Uterus (tissue), 2 donors: ENCODE measurements around the gene THRB.

Source experiments
- CTCF ChIP-seq, 4 experiments: fragments of 200-600 bp in 2 of 4; fragments of 450-650 bp in 2 of 4; sonication (generic) in 2 of 4; IDR thresholded peaks; one replicate each; pipeline ENCODE4 v1.5.1; 2016 to 2019; ENCODE audit warnings: antibody characterized with exemption in 4 of 4, mild to moderate bottlenecking in 2 of 4, moderate library complexity in 1 of 4
- POLR2A ChIP-seq, 2 donors: fragments of 450-650 bp; IDR thresholded peaks; one replicate each; pipeline ENCODE4 v1.6.1; 2016; ENCODE audit warnings: antibody characterized with exemption in 2 of 2, mild to moderate bottlenecking in 1 of 2, moderate library complexity in 1 of 2

DNA sequence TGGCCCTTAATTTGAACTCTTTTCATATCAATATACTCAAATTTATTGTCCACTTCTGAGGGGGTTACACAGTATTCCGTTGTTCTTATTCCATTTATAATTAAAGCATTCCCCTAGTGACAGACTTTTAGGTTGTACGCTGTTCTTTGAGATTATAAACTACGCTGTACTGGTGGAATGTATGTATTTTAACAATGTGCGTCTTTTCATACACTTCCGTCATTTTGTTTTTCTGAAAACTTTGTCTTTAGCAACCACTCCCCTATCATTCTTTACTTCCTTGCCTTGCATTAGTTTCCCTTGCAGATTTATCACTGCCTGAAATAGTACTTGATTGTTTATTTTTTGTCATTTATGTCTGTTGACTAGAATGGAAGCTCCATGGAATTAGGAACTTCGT lies 137.0 kb downstream of the THRB start:
- TF ChIP-seq CTCF (IDR thresholded peaks at IDR 0.05) (no peak), POLR2A (IDR thresholded peaks at IDR 0.05) (no peak)
